Measurements from ENCODE around the gene CDC42EP5. TPM values are rescaled to one million over a fixed set of nuclear protein-coding genes. Genes with fewer than 3 reads are reported as not detected.

The CDC42EP5 gene
- total and polyA plus RNA-seq, 10 of the 15 experiments (the other 5 are each of a cell fraction or from before 2014, with no cell fraction given) = 0.42 to 1.8 (median 1.4) TPM; not detected in 6

- TF ChIP-seq ZNF687 (IDR thresholded peaks at IDR 0.05) (peak; percentile 39; the same call in 1 of the 2 replicates), RELA (IDR thresholded peaks at IDR 0.05; ENCODE audit: borderline replicate concordance, partially characterized antibody) (peak; percentile 19), RELB (IDR thresholded peaks at IDR 0.05; ENCODE audit: low read depth) (no peak), ZNF592 (IDR thresholded peaks at IDR 0.05) (no peak), MEF2B (IDR thresholded peaks at IDR 0.05; ENCODE audit: partially characterized antibody, poor library complexity, severe bottlenecking) (peak; percentile 15), NR2C2 (IDR thresholded peaks at IDR 0.05; ENCODE audit: borderline replicate concordance, control insufficient read depth, insufficient read length, low read depth) (no peak), CREM (IDR thresholded peaks at IDR 0.05; ENCODE audit: low read depth) (no peak), NR2C1 (IDR thresholded peaks at IDR 0.05) (no peak), ZBTB11 (CRISPR knock-in tag; IDR thresholded peaks at IDR 0.05) (no peak), NFXL1 (IDR thresholded peaks at IDR 0.05; ENCODE audit: borderline replicate concordance) (no peak), IKZF1 (conservative IDR thresholded peaks at IDR 0.05) (peak; percentile 71), SIN3A (IDR thresholded peaks at IDR 0.05; ENCODE audit: low read depth, low read length) (no peak), SREBF2 (IDR thresholded peaks at IDR 0.05; ENCODE audit: low read length) (no peak), HDAC2 (IDR thresholded peaks at IDR 0.05) (no peak)
These were observed 1.9 kb downstream of the CDC42EP5 start (continued) for GRCh38 chr19:54470991-54471782.

All from GM12878 (cell line).